Natural killer cell (primary cell): ENCODE results near the gene PTPRN2. TPM values are rescaled to one million over a fixed set of nuclear protein-coding genes. Genes with fewer than 3 reads are reported as not detected.

Experiments used
- ATAC-seq, 3 donors: fragments of 150-1000 bp in 2 of 3; fragments of 200-7000 bp in 1 of 3; cut with Tn5 transposase; 1 replicate in 1 of 3; 2 replicates in 2 of 3; pipeline ENCODE4 v1.10.0; 2021; ENCODE audit warnings: mild to moderate bottlenecking in 2 of 3, moderate library complexity in 2 of 3
- DNase-seq, 2 donors: peaks; one replicate each; pipeline versions ENCODE4 v3.0.0 to v3.0.0-alpha.2; 2013 to 2021; ENCODE audit warnings: mixed read lengths in 1 of 2
- H3K27ac ChIP-seq: one replicate; pipeline ENCODE4 v1.5.1; 2013; ENCODE audit warnings: mild to moderate bottlenecking, low read length
- H3K27me3 ChIP-seq: one replicate; pipeline ENCODE4 v1.6.1; 2013; ENCODE audit warnings: low read length; ENCODE audit not compliant: control insufficient read depth, insufficient read depth
- H3K36me3 ChIP-seq: one replicate; pipeline ENCODE4 v1.6.1; 2013; ENCODE audit warnings: low read length; ENCODE audit not compliant: control insufficient read depth, insufficient read depth
- H3K4me1 ChIP-seq: one replicate; pipeline ENCODE4 v1.6.1; 2013; ENCODE audit warnings: low read length; ENCODE audit not compliant: control insufficient read depth, insufficient read depth
- H3K4me3 ChIP-seq: one replicate; pipeline ENCODE4 v1.5.1; 2013; ENCODE audit warnings: low read length
- H3K9me3 ChIP-seq: one replicate; pipeline ENCODE4 v1.6.1; 2013; ENCODE audit warnings: low read length; ENCODE audit not compliant: control insufficient read depth, insufficient read depth
- H3K27ac Mint-ChIP-seq, 2 donors: one replicate each; pipeline ENCODE4 v1.8.0; 2022; ENCODE audit warnings: mild to moderate bottlenecking in 2 of 2, mixed read lengths in 2 of 2, moderate library complexity in 1 of 2
- H3K27me3 Mint-ChIP-seq, 2 donors: one replicate each; pipeline ENCODE4 v1.8.0; 2022; ENCODE audit warnings: low read depth in 2 of 2, mixed read lengths in 2 of 2
- H3K36me3 Mint-ChIP-seq: one replicate; pipeline ENCODE4 v1.8.0; 2022; ENCODE audit warnings: mixed read lengths
- H3K4me1 Mint-ChIP-seq, 2 donors: one replicate each; pipeline ENCODE4 v1.8.0; 2022; ENCODE audit warnings: mixed read lengths in 2 of 2
- H3K4me3 Mint-ChIP-seq: one replicate; pipeline ENCODE4 v1.8.0; 2022; ENCODE audit warnings: mild to moderate bottlenecking, moderate library complexity, mixed read lengths
- H3K9me3 Mint-ChIP-seq, 2 donors: one replicate each; pipeline ENCODE4 v1.8.0; 2022; ENCODE audit warnings: mixed read lengths in 2 of 2
- CTCF ChIP-seq: fragments of 200-600 bp; IDR thresholded peaks from one replicate; pipeline ENCODE4 v1.8.0; 2022; ENCODE audit warnings: antibody characterized with exemption
- WGBS: methylation state at CpG from one replicate; pipeline ENCODE4 v1.1.7; 2013; ENCODE audit warnings: missing lambda C conversion rate; ENCODE audit not compliant: insufficient coverage; 5-methylcytosine and 5-hydroxymethylcytosine counted together
- intact Hi-C: fragments of 100-400 bp; cut with micrococcal nuclease; formaldehyde crosslinking; loops from one replicate; pipeline ENCODE4 v1.14.2; 2022
- total RNA-seq, 4 donors: library from RNA; stranded (reverse); fragments of 120-200 nt in 1 of 4; gene quantifications; one replicate each; pipeline versions ENCODE4 v1.2.3 to v1.2.4, GENCODE V29; 2013 to 2022

Gene PTPRN2
- total RNA-seq, 3 donors from 2014 or later (not counting 1 experiment from before 2014, with no cell fraction given): 1.3 to 2.5 (median 1.9) TPM

DNA sequence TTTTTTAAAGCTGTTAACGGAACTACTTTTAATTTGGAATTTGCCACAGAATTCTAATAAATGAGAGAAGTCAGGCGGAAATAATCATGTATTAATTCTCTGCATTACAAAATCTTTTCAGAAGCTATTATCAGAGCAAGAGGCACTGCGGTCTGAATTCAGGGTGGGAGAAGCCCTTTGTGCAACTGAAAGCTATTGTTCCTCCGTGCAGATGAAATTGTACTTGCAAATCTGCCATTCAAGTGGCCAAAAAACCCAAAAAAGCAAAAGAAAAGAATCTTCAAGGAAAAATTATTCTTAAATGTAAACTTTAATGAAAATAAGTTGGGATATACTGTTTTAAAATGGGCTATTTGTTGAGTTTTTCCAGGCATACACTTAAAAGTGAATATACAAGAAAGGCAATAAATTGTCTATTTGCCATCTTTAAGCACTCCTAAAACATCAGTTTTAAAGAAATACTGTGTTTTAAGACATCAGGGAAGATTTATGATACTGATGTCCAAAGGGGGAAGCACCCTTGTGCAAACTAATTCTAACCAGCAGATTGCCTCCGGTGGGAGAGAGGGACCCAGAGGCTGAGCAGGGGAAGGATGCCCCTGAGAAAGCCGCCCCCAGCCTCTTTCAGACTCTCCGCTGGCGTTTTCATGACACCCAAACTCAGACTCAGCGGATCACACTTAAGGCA is 899.6 kb downstream of the PTPRN2 start:
- WGBS: 16% methylated on average over 9 of the region's 9 CpGs
- no peak overlapping the region for H3K27ac ChIP-seq
- TF ChIP-seq CTCF: no peak
- ATAC-seq: no peak
- Mint-ChIP-seq H3K9me3 (no peaks in the 10 kb centered on the region), H3K4me1 (peaks cover 0 to 5% of the 10 kb centered on the region in 2 donors), H3K27me3 (peaks cover 30 to 34% of the 10 kb centered on the region in 2 donors), H3K27ac (no peak overlapping the region), H3K4me3 (no peak overlapping the region), H3K36me3 (no peaks in the 10 kb centered on the region)
- peaks cover 34% of the 10 kb centered on the region for H3K27me3 ChIP-seq
- H3K4me1 ChIP-seq: peaks cover 15% of the 10 kb centered on the region
- intact Hi-C loops: no loop called here
- no peaks in the 10 kb centered on the region for H3K9me3 ChIP-seq
- no peak overlapping the region for H3K4me3 ChIP-seq
- H3K36me3 ChIP-seq: no peaks in the 10 kb centered on the region
- no peak for DNase-seq

GRCh38 chr7:157687158-157687557 is 900.5 kb downstream of the PTPRN2 start:
- intact Hi-C loops: no loop called here
- H3K36me3 ChIP-seq: no peaks in the 10 kb centered on the region
- WGBS: 23% methylated on average over 5 of the region's 5 CpGs
- peaks cover 0 to 5% of the 10 kb centered on the region in 2 donors for H3K4me1 Mint-ChIP-seq
- DNase-seq (no peak), ATAC-seq (no peak)
- no peak overlapping the region for H3K4me3 ChIP-seq
- no peaks in the 10 kb centered on the region for H3K9me3 ChIP-seq
- no peak overlapping the region for H3K27ac ChIP-seq
- H3K27me3 Mint-ChIP-seq: peaks cover 38 to 39% of the 10 kb centered on the region in 2 donors
- H3K4me1 ChIP-seq: peaks cover 15% of the 10 kb centered on the region
- no peak overlapping the region for H3K27ac Mint-ChIP-seq
- TF ChIP-seq CTCF: no peak
- peaks cover 42% of the 10 kb centered on the region for H3K27me3 ChIP-seq
- no peak overlapping the region for H3K4me3 Mint-ChIP-seq
- H3K36me3 Mint-ChIP-seq: no peaks in the 10 kb centered on the region
- no peaks in the 10 kb centered on the region for H3K9me3 Mint-ChIP-seq

DNA sequence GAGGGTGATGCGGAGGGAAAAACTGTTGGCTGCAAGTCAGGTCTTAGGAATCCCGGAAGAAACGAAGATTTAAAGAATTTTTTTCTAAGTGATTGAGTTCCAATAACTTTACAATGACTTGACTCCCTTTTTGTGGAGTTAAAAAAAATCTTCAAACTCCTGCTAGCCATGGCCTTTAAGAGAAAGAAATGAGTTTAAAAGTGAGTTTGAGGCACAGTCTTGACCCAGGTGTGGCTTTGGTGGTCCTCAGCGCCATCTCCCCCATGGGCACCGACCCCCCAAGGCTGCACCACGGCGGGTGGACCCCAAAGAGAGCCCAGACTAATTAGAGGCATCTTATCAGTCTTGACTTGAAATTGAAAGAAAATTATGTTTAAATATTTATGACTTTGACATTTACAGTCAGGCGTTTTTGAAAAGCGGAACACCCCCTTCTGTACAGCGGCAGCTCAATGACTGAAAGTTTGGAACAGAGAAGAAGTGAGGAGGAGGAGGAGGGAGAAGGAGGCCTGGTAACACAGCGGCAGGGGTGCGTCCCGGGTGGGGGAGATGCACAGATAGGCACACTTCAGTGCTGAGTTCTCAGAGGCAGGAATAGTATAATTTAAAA is 901.2 kb downstream of the PTPRN2 start:
- no peak overlapping the region for H3K27ac ChIP-seq
- H3K27me3 Mint-ChIP-seq: peaks cover 42 to 46% of the 10 kb centered on the region in 2 donors
- no peak for DNase-seq
- H3K9me3 ChIP-seq: no peaks in the 10 kb centered on the region
- H3K4me1 ChIP-seq: peaks cover 13% of the 10 kb centered on the region
- TF ChIP-seq CTCF: no peak
- no peak for ATAC-seq
- no peak overlapping the region for H3K4me3 ChIP-seq
- H3K9me3 Mint-ChIP-seq: no peaks in the 10 kb centered on the region
- 1% methylated on average over 13 of the region's 13 CpGs for WGBS
- H3K27ac Mint-ChIP-seq: no peak overlapping the region
- intact Hi-C loops: no loop called here
- peaks cover 0 to 5% of the 10 kb centered on the region in 2 donors for H3K4me1 Mint-ChIP-seq
- H3K27me3 ChIP-seq: peaks cover 43% of the 10 kb centered on the region
- no peak overlapping the region for H3K4me3 Mint-ChIP-seq
- no peaks in the 10 kb centered on the region for H3K36me3 Mint-ChIP-seq
- no peaks in the 10 kb centered on the region for H3K36me3 ChIP-seq
